ENCODE data around the gene TAF3. TPM values are rescaled to one million over a fixed set of nuclear protein-coding genes. Genes with fewer than 3 reads are reported as not detected.

Gene TAF3
- total RNA-seq, 2 experiments from 2014 or later: 12.2 to 17.7 TPM

- Mint-ChIP-seq H3K27me3 (no peaks in the 10 kb centered on the region), H3K9me3 (ENCODE audit: low read depth) (peaks cover 15% of the 10 kb centered on the region), H3K27ac (no peak overlapping the region), H3K36me3 (ENCODE audit: low read depth) (peaks cover 22% of the 10 kb centered on the region), H3K4me1 (peaks cover 27% of the 10 kb centered on the region), H3K4me3 (no peak overlapping the region)
- intact Hi-C loops (cut with DNase I, micrococcal nuclease): no loop called here
- CTCF ChIA-PET: interaction anchor here (0.6 kb wide), 1 partner anchor 79 kb away, joined by 3 read pairs; no protein-coding TSS in a partner anchor
- POLR2A ChIA-PET: no interaction called here
- no peak for ATAC-seq
- DNase-seq: no peak
Measured at GRCh38 chr10:7942316-7942715, 124.0 kb downstream of the TAF3 start.

GRCh38 chr10:7942859-7943258 lies 124.6 kb downstream of the TAF3 start:
- ChIA-PET CTCF (no interaction called here), POLR2A (no interaction called here)
- DNase-seq (no peak), ATAC-seq (no peak)
- intact Hi-C loops (cut with DNase I, micrococcal nuclease): no loop called here
- Mint-ChIP-seq H3K27me3 (no peaks in the 10 kb centered on the region), H3K4me1 (peaks cover 29% of the 10 kb centered on the region), H3K27ac (no peak overlapping the region), H3K9me3 (ENCODE audit: low read depth) (peaks cover 15% of the 10 kb centered on the region), H3K4me3 (no peak overlapping the region), H3K36me3 (ENCODE audit: low read depth) (peaks cover 27% of the 10 kb centered on the region)

- Mint-ChIP-seq H3K4me3 (no peak overlapping the region), H3K27ac (no peak overlapping the region), H3K4me1 (peaks cover 27% of the 10 kb centered on the region), H3K27me3 (no peaks in the 10 kb centered on the region), H3K9me3 (ENCODE audit: low read depth) (peaks cover 7% of the 10 kb centered on the region), H3K36me3 (ENCODE audit: low read depth) (peaks cover 18% of the 10 kb centered on the region)
- intact Hi-C loops (cut with DNase I, micrococcal nuclease): no loop called here
- ATAC-seq: no peak
- ChIA-PET POLR2A (no interaction called here), CTCF (no interaction called here)
- no peak for DNase-seq
Measured at GRCh38 chr10:7944215-7944480, 125.8 kb downstream of the TAF3 start.

- intact Hi-C loops (cut with DNase I, micrococcal nuclease): no loop called here
- DNase-seq (no peak), ATAC-seq (no peak)
- CTCF ChIA-PET: no interaction called here
- POLR2A ChIA-PET: no interaction called here
- Mint-ChIP-seq H3K9me3 (ENCODE audit: low read depth) (peaks cover 3% of the 10 kb centered on the region), H3K4me1 (peaks cover 27% of the 10 kb centered on the region), H3K4me3 (no peak overlapping the region), H3K27me3 (no peaks in the 10 kb centered on the region), H3K36me3 (ENCODE audit: low read depth) (peaks cover 18% of the 10 kb centered on the region), H3K27ac (no peak overlapping the region)
Measured at GRCh38 chr10:7944537-7944936, 126.2 kb downstream of the TAF3 start.

- POLR2A ChIA-PET: no interaction called here
- Mint-ChIP-seq H3K4me3 (no peak overlapping the region), H3K4me1 (peaks cover 29% of the 10 kb centered on the region), H3K9me3 (ENCODE audit: low read depth) (no peaks in the 10 kb centered on the region), H3K27ac (no peak overlapping the region), H3K27me3 (no peaks in the 10 kb centered on the region), H3K36me3 (ENCODE audit: low read depth) (peaks cover 15% of the 10 kb centered on the region)
- no peak for DNase-seq
- intact Hi-C loops (cut with DNase I, micrococcal nuclease): no loop called here
- ATAC-seq: no peak
- CTCF ChIA-PET: no interaction called here
Measured at GRCh38 chr10:7945034-7945433, 126.7 kb downstream of the TAF3 start.

GRCh38 chr10:7945469-7946187 lies 127.3 kb downstream of the TAF3 start:
- Mint-ChIP-seq H3K4me1 (peaks cover 31% of the 10 kb centered on the region), H3K36me3 (ENCODE audit: low read depth) (peaks cover 15% of the 10 kb centered on the region), H3K4me3 (no peak overlapping the region), H3K27ac (no peak overlapping the region), H3K9me3 (ENCODE audit: low read depth) (no peaks in the 10 kb centered on the region), H3K27me3 (no peaks in the 10 kb centered on the region)
- intact Hi-C loops (cut with DNase I, micrococcal nuclease): no loop called here
- ATAC-seq: no peak
- POLR2A ChIA-PET: no interaction called here
- no peak for DNase-seq
- CTCF ChIA-PET: interaction anchor here (0.5 kb wide), 1 partner anchor 59 kb away, joined by 3 read pairs; no protein-coding TSS in a partner anchor

GRCh38 chr10:7948371-7949000 lies 130.2 kb downstream of the TAF3 start:
- Mint-ChIP-seq H3K27me3 (no peaks in the 10 kb centered on the region), H3K36me3 (ENCODE audit: low read depth) (peaks cover 11% of the 10 kb centered on the region), H3K9me3 (ENCODE audit: low read depth) (no peaks in the 10 kb centered on the region), H3K27ac (no peak overlapping the region), H3K4me3 (no peak overlapping the region), H3K4me1 (peaks cover 23% of the 10 kb centered on the region)
- ATAC-seq (no peak), DNase-seq (no peak)
- ChIA-PET POLR2A (interaction anchor here (0.7 kb wide), 1 partner anchor 893 kb away, joined by 4 read pairs; no protein-coding TSS in a partner anchor), CTCF (interaction anchor here (0.6 to 1.4 kb wide), 2 partner anchors 23 to 121 kb away, joined by 3 read pairs; no protein-coding TSS in a partner anchor)
- intact Hi-C loops (cut with DNase I, micrococcal nuclease): no loop called here

GRCh38 chr10:7950981-7951847 lies 132.9 kb downstream of the TAF3 start:
- Mint-ChIP-seq H3K36me3 (ENCODE audit: low read depth) (peaks cover 8% of the 10 kb centered on the region), H3K9me3 (ENCODE audit: low read depth) (no peaks in the 10 kb centered on the region), H3K27me3 (no peaks in the 10 kb centered on the region), H3K4me1 (peaks cover 14% of the 10 kb centered on the region), H3K27ac (no peak overlapping the region), H3K4me3 (no peak overlapping the region)
- peak; percentile 26 for ATAC-seq
- ChIA-PET CTCF (no interaction called here), POLR2A (no interaction called here)
- DNase-seq: no peak
- intact Hi-C loops (cut with DNase I, micrococcal nuclease): no loop called here

- intact Hi-C loops (cut with DNase I, micrococcal nuclease): no loop called here
- POLR2A ChIA-PET: no interaction called here
- H3K9me3 Mint-ChIP-seq (ENCODE audit: low read depth): no peaks in the 10 kb centered on the region
- ATAC-seq: no peak
- no peak for DNase-seq
- no peak overlapping the region for H3K27ac Mint-ChIP-seq
- peaks cover 5% of the 10 kb centered on the region for H3K36me3 Mint-ChIP-seq (ENCODE audit: low read depth)
- no peaks in the 10 kb centered on the region for H3K27me3 Mint-ChIP-seq
- CTCF ChIA-PET: no interaction called here
- no peak overlapping the region for H3K4me3 Mint-ChIP-seq
- peaks cover 21% of the 10 kb centered on the region for H3K4me1 Mint-ChIP-seq
Measured at GRCh38 chr10:7952266-7952665, 134.0 kb downstream of the TAF3 start.

- peaks cover 18% of the 10 kb centered on the region for H3K4me1 Mint-ChIP-seq
- intact Hi-C loops (cut with DNase I, micrococcal nuclease): no loop called here
- no peak for DNase-seq
- ChIA-PET POLR2A (no interaction called here), CTCF (no interaction called here)
- no peaks in the 10 kb centered on the region for H3K36me3 Mint-ChIP-seq (ENCODE audit: low read depth)
- no peak for ATAC-seq
- no peaks in the 10 kb centered on the region for H3K9me3 Mint-ChIP-seq (ENCODE audit: low read depth)
- H3K27ac Mint-ChIP-seq: no peak overlapping the region
- H3K27me3 Mint-ChIP-seq: no peaks in the 10 kb centered on the region
- H3K4me3 Mint-ChIP-seq: no peak overlapping the region
Measured at GRCh38 chr10:7953447-7953846, 135.1 kb downstream of the TAF3 start.

GRCh38 chr10:7955446-7955845 lies 137.1 kb downstream of the TAF3 start:
- ATAC-seq: no peak
- no peak for DNase-seq
- H3K27me3 Mint-ChIP-seq: no peaks in the 10 kb centered on the region
- H3K9me3 Mint-ChIP-seq (ENCODE audit: low read depth): no peaks in the 10 kb centered on the region
- ChIA-PET POLR2A (no interaction called here), CTCF (interaction anchor here (1.0 kb wide), 1 partner anchor 430 kb away, joined by 3 read pairs; no protein-coding TSS in a partner anchor)
- no peak overlapping the region for H3K27ac Mint-ChIP-seq
- H3K36me3 Mint-ChIP-seq (ENCODE audit: low read depth): no peaks in the 10 kb centered on the region
- H3K4me3 Mint-ChIP-seq: no peak overlapping the region
- intact Hi-C loops (cut with DNase I, micrococcal nuclease): no loop called here
- H3K4me1 Mint-ChIP-seq: peaks cover 14% of the 10 kb centered on the region

- intact Hi-C loops (cut with DNase I, micrococcal nuclease): no loop called here
- no peak overlapping the region for H3K27ac Mint-ChIP-seq
- H3K4me1 Mint-ChIP-seq: peaks cover 12% of the 10 kb centered on the region
- ChIA-PET CTCF (no interaction called here), POLR2A (no interaction called here)
- H3K36me3 Mint-ChIP-seq (ENCODE audit: low read depth): no peaks in the 10 kb centered on the region
- DNase-seq (no peak), ATAC-seq (peak; percentile 68)
- no peak overlapping the region for H3K4me3 Mint-ChIP-seq
- H3K9me3 Mint-ChIP-seq (ENCODE audit: low read depth): no peaks in the 10 kb centered on the region
- H3K27me3 Mint-ChIP-seq: no peaks in the 10 kb centered on the region
Measured at GRCh38 chr10:7956508-7956907, 138.2 kb downstream of the TAF3 start.
